Measurements from ENCODE around the gene CALB2. TPM values are rescaled to one million over a fixed set of nuclear protein-coding genes. Genes with fewer than 3 reads are reported as not detected.

CALB2 gene
- total RNA-seq, 1 experiment from 2014 or later: 5.5 TPM

DNA sequence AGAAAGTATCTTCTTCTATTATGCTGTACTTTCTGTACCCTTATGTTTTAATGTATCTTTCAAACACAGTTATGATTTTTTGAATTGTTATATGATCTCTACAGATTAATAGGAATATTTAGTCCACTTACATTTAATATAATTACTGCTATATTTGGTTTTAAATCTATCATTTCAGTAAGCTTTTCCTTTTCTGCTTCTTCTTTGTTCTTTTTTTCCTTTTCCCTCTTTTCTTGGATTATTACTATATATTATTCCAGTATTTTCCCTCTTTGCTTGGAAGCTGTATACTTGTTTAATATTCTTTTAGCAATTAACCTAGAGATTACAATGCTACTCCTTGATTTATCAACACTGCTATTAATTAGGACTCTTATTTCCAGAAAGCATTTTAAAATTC, 69.9 kb downstream of the CALB2 start:
- no peaks in the 10 kb centered on the region for H4K20me1 ChIP-seq (ENCODE audit: insufficient read depth)
- CTCF ChIA-PET: no interaction called here
- intact Hi-C loops (cut with micrococcal nuclease): no loop called here

More for the DNA sequence above, 69.9 kb downstream of the CALB2 start:
- TF ChIP-seq POLR2AphosphoS5 (IDR thresholded peaks at IDR 0.05; ENCODE audit: low read depth, low read length): no peak
- no peak for TF ChIP-seq FOSL1 (IDR thresholded peaks at IDR 0.05; ENCODE audit: low read depth)
- TF ChIP-seq, protein P1, sequence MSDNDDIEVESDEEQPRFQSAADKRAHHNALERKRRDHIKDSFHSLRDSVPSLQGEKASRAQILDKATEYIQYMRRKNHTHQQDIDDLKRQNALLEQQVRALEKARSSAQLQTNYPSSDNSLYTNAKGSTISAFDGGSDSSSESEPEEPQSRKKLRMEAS (IDR thresholded peaks at IDR 0.05): no peak
- TF ChIP-seq CEBPB (IDR thresholded peaks at IDR 0.05; ENCODE audit: low read depth): no peak
- TF ChIP-seq, protein P2, sequence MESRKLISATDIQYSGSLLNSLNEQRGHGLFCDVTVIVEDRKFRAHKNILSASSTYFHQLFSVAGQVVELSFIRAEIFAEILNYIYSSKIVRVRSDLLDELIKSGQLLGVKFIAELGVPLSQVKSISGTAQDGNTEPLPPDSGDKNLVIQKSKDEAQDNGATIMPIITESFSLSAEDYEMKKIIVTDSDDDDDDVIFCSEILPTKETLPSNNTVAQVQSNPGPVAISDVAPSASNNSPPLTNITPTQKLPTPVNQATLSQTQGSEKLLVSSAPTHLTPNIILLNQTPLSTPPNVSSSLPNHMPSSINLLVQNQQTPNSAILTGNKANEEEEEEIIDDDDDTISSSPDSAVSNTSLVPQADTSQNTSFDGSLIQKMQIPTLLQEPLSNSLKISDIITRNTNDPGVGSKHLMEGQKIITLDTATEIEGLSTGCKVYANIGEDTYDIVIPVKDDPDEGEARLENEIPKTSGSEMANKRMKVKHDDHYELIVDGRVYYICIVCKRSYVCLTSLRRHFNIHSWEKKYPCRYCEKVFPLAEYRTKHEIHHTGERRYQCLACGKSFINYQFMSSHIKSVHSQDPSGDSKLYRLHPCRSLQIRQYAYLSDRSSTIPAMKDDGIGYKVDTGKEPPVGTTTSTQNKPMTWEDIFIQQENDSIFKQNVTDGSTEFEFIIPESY (IDR thresholded peaks at IDR 0.05; ENCODE audit: extremely low read depth, insufficient replicate concordance, low read length): no peak
- no peak for TF ChIP-seq CBX3 (IDR thresholded peaks at IDR 0.05; ENCODE audit: low read depth)
- TF ChIP-seq, protein P3, sequence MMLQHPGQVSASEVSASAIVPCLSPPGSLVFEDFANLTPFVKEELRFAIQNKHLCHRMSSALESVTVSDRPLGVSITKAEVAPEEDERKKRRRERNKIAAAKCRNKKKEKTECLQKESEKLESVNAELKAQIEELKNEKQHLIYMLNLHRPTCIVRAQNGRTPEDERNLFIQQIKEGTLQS (IDR thresholded peaks at IDR 0.05): no peak
- TF ChIP-seq JUND (IDR thresholded peaks at IDR 0.05): no peak
- no peak for TF ChIP-seq SRF (IDR thresholded peaks at IDR 0.05; ENCODE audit: low read depth)
- no peak for TF ChIP-seq ZNF274 (IDR thresholded peaks at IDR 0.05; ENCODE audit: low read depth, low read length)
- no peak for TF ChIP-seq SP1 (IDR thresholded peaks at IDR 0.05; ENCODE audit: low read depth)
- TF ChIP-seq EGR1 (IDR thresholded peaks at IDR 0.05; ENCODE audit: low read depth): no peak
- TF ChIP-seq ZFX (IDR thresholded peaks at IDR 0.05): no peak
- TF ChIP-seq SIN3A (IDR thresholded peaks at IDR 0.05; ENCODE audit: low read depth): no peak
- TF ChIP-seq EZH2phosphoT487 (IDR thresholded peaks at IDR 0.05; ENCODE audit: borderline replicate concordance): no peak
- TF ChIP-seq, protein P4, sequence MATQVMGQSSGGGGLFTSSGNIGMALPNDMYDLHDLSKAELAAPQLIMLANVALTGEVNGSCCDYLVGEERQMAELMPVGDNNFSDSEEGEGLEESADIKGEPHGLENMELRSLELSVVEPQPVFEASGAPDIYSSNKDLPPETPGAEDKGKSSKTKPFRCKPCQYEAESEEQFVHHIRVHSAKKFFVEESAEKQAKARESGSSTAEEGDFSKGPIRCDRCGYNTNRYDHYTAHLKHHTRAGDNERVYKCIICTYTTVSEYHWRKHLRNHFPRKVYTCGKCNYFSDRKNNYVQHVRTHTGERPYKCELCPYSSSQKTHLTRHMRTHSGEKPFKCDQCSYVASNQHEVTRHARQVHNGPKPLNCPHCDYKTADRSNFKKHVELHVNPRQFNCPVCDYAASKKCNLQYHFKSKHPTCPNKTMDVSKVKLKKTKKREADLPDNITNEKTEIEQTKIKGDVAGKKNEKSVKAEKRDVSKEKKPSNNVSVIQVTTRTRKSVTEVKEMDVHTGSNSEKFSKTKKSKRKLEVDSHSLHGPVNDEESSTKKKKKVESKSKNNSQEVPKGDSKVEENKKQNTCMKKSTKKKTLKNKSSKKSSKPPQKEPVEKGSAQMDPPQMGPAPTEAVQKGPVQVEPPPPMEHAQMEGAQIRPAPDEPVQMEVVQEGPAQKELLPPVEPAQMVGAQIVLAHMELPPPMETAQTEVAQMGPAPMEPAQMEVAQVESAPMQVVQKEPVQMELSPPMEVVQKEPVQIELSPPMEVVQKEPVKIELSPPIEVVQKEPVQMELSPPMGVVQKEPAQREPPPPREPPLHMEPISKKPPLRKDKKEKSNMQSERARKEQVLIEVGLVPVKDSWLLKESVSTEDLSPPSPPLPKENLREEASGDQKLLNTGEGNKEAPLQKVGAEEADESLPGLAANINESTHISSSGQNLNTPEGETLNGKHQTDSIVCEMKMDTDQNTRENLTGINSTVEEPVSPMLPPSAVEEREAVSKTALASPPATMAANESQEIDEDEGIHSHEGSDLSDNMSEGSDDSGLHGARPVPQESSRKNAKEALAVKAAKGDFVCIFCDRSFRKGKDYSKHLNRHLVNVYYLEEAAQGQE (IDR thresholded peaks at IDR 0.05; ENCODE audit: low read depth): no peak
- no peak overlapping the region for H2AFZ ChIP-seq (ENCODE audit: low read depth, low read length, poor library complexity, severe bottlenecking)
- BruUV-seq (replicated peaks): no TSS peak
- no peak for DNase-seq (ENCODE audit: low read depth, low spot score)
- no peaks in the 10 kb centered on the region for H3K27me3 ChIP-seq (ENCODE audit: insufficient read depth, low read length)
- no peaks in the 10 kb centered on the region for H3K79me2 ChIP-seq (ENCODE audit: insufficient read depth, low read length)
- no peak overlapping the region for H3K4me3 ChIP-seq (replicated peaks in 1 of 2; ENCODE audit: low read depth in 1 of 2, low read length in 2 of 2)
- POLR2A ChIA-PET: no interaction called here
- no peak for ATAC-seq
- H3K4me1 ChIP-seq (ENCODE audit: control insufficient read depth in 1 of 2, insufficient read depth in 2 of 2, low read length in 2 of 2): peaks cover 4 to 14% of the 10 kb centered on the region in 2 experiments; a peak in 3 of 4 replicates
- no peaks in the 10 kb centered on the region for H3K9me2 ChIP-seq (ENCODE audit: insufficient read depth)
- H3K4me2 ChIP-seq (ENCODE audit: low read length): no peak overlapping the region
- H3K36me3 ChIP-seq (ENCODE audit: control insufficient read depth in 1 of 2, insufficient read depth in 2 of 2, low read length in 2 of 2): no peaks in the 10 kb centered on the region
- peaks cover 0 to 7% of the 10 kb centered on the region in 2 experiments; a peak in 1 of 4 replicates for H3K9me3 ChIP-seq (ENCODE audit: control insufficient read depth in 1 of 2, insufficient read depth in 1 of 2, low read depth in 1 of 2, low read length in 2 of 2)
- RAD21 ChIA-PET (ENCODE audit: low non-redundant PET in 1 of 2, low total read pairs in 2 of 2, uncharacterized antibody in 2 of 2, unreplicated experiment in 2 of 2): no interaction called here
- H3K9ac ChIP-seq (ENCODE audit: low read length): no peak overlapping the region
- H3K27ac ChIP-seq (ENCODE audit: low read depth, low read length): no peak overlapping the region
